ENCODE results near the gene HAS3. TPM values are rescaled to one million over a fixed set of nuclear protein-coding genes. Genes with fewer than 3 reads are reported as not detected.
A peak's percentile ranks its signal among the peaks of the same experiment; 100 is the strongest.
"Not testable (repeated sequence)": the region's sequence is repeated elsewhere in the genome, so short reads cannot be mapped to it uniquely, and the experiment has no call there.

The HAS3 gene, protein sequence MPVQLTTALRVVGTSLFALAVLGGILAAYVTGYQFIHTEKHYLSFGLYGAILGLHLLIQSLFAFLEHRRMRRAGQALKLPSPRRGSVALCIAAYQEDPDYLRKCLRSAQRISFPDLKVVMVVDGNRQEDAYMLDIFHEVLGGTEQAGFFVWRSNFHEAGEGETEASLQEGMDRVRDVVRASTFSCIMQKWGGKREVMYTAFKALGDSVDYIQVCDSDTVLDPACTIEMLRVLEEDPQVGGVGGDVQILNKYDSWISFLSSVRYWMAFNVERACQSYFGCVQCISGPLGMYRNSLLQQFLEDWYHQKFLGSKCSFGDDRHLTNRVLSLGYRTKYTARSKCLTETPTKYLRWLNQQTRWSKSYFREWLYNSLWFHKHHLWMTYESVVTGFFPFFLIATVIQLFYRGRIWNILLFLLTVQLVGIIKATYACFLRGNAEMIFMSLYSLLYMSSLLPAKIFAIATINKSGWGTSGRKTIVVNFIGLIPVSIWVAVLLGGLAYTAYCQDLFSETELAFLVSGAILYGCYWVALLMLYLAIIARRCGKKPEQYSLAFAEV
- under 1 TPM; 0.18 to 0.89 (median 0.39) TPM for total RNA-seq
- 0.50 TPM for polyA plus RNA-seq
- long read RNA-seq, donor 1, result 0 reads
- long read RNA-seq, donor 2, result 0 reads
- long read RNA-seq, donor 3, result 0 reads
- long read RNA-seq, donor 4, result 0 reads

GRCh38 chr16:69105501-69106361 lies at the start of gene HAS3:
Gene HAS3, plus strand, starts transcription at chr16:69105653. Its CDS starts 3,743 bp downstream, at chr16:69109396.
- ATAC-seq, result peak; percentile 79
- WGBS, result under 1% methylated on average over 80 of the region's 80 CpGs
- DNase-seq, result peak; percentile 53 to 79 (median 75)
- peak within 1 kb of the TSS; percentile 49 for H3K4me3 ChIP-seq (ENCODE audit: low read length)
- H3K9me3 ChIP-seq (ENCODE audit: control insufficient read depth, low read length), result no peaks in the 10 kb centered on the region
- H3K27ac ChIP-seq (ENCODE audit: low read length), result no peak within 1 kb of the TSS
- intact Hi-C loops (cut with DNase I), result no loop called here
- peaks cover 8% of the 10 kb centered on the region for H3K4me1 ChIP-seq (ENCODE audit: control insufficient read depth, insufficient read depth, low read length)
- no peaks in the 10 kb centered on the region for H3K27me3 ChIP-seq (ENCODE audit: control insufficient read depth, insufficient read depth)

DNA sequence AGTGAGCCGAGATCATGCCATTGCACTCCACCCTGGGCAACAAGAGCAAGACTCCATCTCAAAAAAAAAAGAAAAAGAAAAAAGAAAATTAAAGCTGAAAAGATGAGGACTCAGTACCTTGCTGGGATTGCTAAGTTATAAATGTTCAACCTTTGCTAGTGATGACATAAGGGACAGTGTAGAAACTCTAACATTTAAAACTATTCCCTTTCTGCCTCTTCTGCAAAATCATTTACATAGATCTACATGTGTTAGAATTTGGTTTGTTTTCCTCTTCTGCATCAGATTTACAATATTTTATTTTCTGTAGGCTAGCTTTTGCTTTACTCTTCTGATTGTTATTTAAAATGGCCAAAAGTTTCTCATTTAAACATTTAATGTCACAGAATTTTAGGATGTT lies 49.5 kb upstream of the HAS3 start:
- ATAC-seq (no peak), DNase-seq (no peak)
- Histone ChIP-seq H3K27ac (ENCODE audit: low read length) (no peak overlapping the region), H3K27me3 (ENCODE audit: control insufficient read depth, insufficient read depth) (no peaks in the 10 kb centered on the region), H3K4me1 (ENCODE audit: control insufficient read depth, insufficient read depth, low read length) (no peaks in the 10 kb centered on the region), H3K9me3 (ENCODE audit: control insufficient read depth, low read length) (no peaks in the 10 kb centered on the region), H3K4me3 (ENCODE audit: low read length) (no peak overlapping the region)
- intact Hi-C loops (cut with DNase I), result no loop called here
- WGBS, result 93% methylated on average over 1 of the region's 1 CpG

- Histone ChIP-seq H3K27ac (ENCODE audit: low read length) (no peak overlapping the region), H3K4me1 (ENCODE audit: control insufficient read depth, insufficient read depth, low read length) (no peaks in the 10 kb centered on the region), H3K9me3 (ENCODE audit: control insufficient read depth, low read length) (no peaks in the 10 kb centered on the region), H3K4me3 (ENCODE audit: low read length) (no peak overlapping the region), H3K27me3 (ENCODE audit: control insufficient read depth, insufficient read depth) (no peaks in the 10 kb centered on the region)
- 83% methylated on average over 3 of the region's 3 CpGs for WGBS
- DNase-seq (no peak), ATAC-seq (no peak)
- intact Hi-C loops (cut with DNase I), result no loop called here
These were observed 49.0 kb upstream of the HAS3 start for GRCh38 chr16:69056421-69056820.

DNA sequence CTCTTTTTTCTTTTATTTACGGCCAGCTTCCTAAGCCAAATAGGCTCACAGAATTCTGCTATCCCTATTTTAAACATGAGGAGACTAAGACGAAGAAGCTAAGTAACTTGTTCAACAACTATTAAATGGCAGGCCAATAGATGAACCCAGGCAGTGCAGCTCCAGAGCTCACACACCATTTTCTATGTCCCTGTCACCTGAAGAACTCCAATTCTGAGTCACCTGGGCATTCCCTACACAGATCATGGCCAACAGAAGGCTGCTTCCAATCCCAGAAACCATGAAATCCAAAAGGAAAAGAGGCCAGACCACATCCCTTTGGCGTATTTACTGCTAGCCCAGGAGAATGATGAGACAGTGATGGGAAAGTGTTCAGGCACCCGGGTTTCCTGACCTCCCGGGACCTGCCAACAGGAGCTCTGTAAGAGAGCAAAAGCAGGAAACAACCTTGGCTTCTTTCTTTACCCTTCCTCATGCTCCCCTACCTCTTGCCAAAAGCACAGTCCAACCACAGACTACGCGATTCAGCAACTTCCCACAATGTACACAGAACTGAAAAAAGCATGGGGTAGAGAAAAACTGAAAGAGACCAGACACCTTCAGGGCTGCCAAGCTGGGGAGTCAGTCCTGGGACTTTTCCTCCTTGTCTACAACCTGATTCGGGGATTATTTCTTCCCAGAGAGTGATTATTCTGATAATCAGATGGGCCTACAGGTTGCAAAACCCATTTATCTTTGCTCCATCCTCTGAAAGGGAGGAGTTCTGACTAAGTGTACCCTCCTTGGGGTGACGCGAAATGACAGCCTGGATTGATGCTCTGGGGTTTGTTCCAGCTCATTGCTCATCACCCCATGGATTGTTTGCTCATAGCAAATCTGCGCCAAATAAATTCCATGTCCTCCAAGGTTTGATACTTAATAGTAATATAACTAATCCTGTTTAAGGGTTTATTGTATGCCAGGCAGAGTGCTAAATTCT lies 47.8 kb upstream of the HAS3 start:
- Histone ChIP-seq H3K4me1 (ENCODE audit: control insufficient read depth, insufficient read depth, low read length) (no peaks in the 10 kb centered on the region), H3K27ac (ENCODE audit: low read length) (no peak overlapping the region), H3K4me3 (ENCODE audit: low read length) (no peak overlapping the region), H3K27me3 (ENCODE audit: control insufficient read depth, insufficient read depth) (no peaks in the 10 kb centered on the region), H3K9me3 (ENCODE audit: control insufficient read depth, low read length) (no peaks in the 10 kb centered on the region)
- 62% methylated on average over 11 of the region's 11 CpGs for whole genome bisulfite sequencing
- DNase-seq (no peak), ATAC-seq (peak in 1 of 2 donors; percentile 23)
- intact Hi-C loops (cut with DNase I), result no loop called here

GRCh38 chr16:69063491-69063890 lies 42.0 kb upstream of the HAS3 start:
- ATAC-seq; H3K4me1 ChIP-seq (ENCODE audit: control insufficient read depth, insufficient read depth, low read length); H3K9me3 ChIP-seq (ENCODE audit: control insufficient read depth, low read length); H3K4me3 ChIP-seq (ENCODE audit: low read length); H3K27me3 ChIP-seq (ENCODE audit: control insufficient read depth, insufficient read depth); H3K27ac ChIP-seq (ENCODE audit: low read length); intact Hi-C loops (cut with DNase I); DNase-seq: not testable (repeated sequence)
- WGBS, result 98% methylated on average over 8 of the region's 8 CpGs

- Histone ChIP-seq H3K27me3 (ENCODE audit: control insufficient read depth, insufficient read depth) (no peaks in the 10 kb centered on the region), H3K4me1 (ENCODE audit: control insufficient read depth, insufficient read depth, low read length) (peaks cover 2% of the 10 kb centered on the region), H3K4me3 (ENCODE audit: low read length) (no peak overlapping the region), H3K27ac (ENCODE audit: low read length) (no peak overlapping the region), H3K9me3 (ENCODE audit: control insufficient read depth, low read length) (no peaks in the 10 kb centered on the region)
- intact Hi-C loops (cut with DNase I), result no loop called here
- 98% methylated on average over 2 of the region's 2 CpGs for WGBS
- ATAC-seq (no peak), DNase-seq (no peak)
These were observed 41.2 kb upstream of the HAS3 start for GRCh38 chr16:69064124-69064763.

DNA sequence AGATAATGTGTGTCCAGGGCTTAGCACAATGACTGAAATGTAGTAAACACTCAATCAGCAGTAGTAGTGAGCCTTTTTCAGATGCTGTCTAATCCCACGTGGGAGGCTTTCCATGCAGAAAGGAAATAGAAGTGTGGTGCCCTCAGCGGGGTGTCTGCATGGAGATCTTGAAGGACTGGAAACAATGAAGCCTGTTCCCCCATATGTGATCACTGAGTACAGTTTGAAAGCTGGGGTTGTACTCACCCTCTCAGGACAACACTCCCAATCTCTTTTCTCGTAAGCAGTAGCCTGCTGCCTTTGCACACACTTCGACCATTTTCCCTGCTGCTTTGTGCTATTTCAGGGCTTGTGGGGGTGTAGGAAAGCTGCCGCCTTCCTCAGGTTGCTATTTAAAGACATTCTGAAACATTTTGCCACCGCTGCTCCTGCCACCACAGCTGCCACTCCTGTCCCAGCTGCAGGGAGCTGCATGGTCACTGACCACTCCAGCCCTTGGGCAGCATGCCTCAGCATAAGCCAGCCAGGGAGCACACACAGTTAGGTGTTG lies 40.6 kb upstream of the HAS3 start:
- no peak overlapping the region for H3K4me3 ChIP-seq (ENCODE audit: low read length)
- intact Hi-C loops (cut with DNase I), result no loop called here
- peak in 1 of 2 donors; percentile 63 for ATAC-seq
- DNase-seq, result no peak
- 41% methylated on average over 6 of the region's 6 CpGs for WGBS
- H3K27ac ChIP-seq (ENCODE audit: low read length), result no peak overlapping the region
- peaks cover 2% of the 10 kb centered on the region for H3K4me1 ChIP-seq (ENCODE audit: control insufficient read depth, insufficient read depth, low read length)
- no peaks in the 10 kb centered on the region for H3K9me3 ChIP-seq (ENCODE audit: control insufficient read depth, low read length)
- H3K27me3 ChIP-seq (ENCODE audit: control insufficient read depth, insufficient read depth), result no peaks in the 10 kb centered on the region

DNA sequence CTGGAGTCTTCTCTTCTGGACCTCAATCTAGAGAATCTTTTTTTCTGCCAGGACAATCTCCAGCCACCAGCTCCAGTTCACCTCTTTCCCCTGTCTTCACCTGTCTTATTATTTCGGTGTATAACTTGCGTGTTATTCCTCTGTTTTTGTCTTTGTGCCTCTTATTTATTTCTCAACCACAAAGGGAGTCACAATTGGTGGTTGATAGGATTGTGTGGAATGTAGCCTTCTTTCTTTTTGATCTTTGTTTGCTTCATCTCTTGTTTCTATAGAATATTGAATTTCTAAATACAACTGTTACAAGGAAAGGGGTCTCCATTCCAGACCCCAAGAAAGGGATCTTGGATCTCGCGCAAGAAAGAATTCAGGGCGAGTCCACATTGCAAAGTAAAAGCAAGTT lies 35.9 kb upstream of the HAS3 start:
- WGBS, result 98% methylated on average over 5 of the region's 5 CpGs
- H3K27ac ChIP-seq (ENCODE audit: low read length), result no peak overlapping the region
- H3K4me3 ChIP-seq (ENCODE audit: low read length), result no peak overlapping the region
- no peaks in the 10 kb centered on the region for H3K9me3 ChIP-seq (ENCODE audit: control insufficient read depth, low read length)
- DNase-seq (no peak), ATAC-seq (no peak)
- peaks cover 2% of the 10 kb centered on the region for H3K4me1 ChIP-seq (ENCODE audit: control insufficient read depth, insufficient read depth, low read length)
- intact Hi-C loops (cut with DNase I), result no loop called here
- no peaks in the 10 kb centered on the region for H3K27me3 ChIP-seq (ENCODE audit: control insufficient read depth, insufficient read depth)

DNA sequence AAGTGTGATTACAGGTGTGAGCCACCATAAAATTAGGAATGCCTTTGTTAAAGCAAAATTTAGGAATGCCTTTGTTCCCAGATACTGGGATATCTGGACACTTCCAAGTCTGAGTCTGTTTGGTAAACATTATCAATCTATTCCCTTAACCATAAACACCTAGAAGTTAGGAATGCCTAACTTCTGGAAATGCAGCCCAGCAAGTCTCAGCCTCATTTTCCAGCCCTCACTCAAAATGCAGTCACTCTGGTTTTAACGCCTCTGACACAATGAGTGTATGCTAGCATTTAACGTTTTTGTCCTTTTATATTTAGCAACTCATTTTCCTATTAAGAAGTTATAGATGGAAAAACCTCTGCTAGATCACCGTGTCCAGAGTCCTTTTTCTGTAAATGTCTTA lies 34.4 kb upstream of the HAS3 start:
- no peak for ATAC-seq
- no peak for DNase-seq
- 78% methylated on average over 3 of the region's 3 CpGs for WGBS
- H3K4me1 ChIP-seq (ENCODE audit: control insufficient read depth, insufficient read depth, low read length), result peaks cover 2% of the 10 kb centered on the region
- H3K9me3 ChIP-seq (ENCODE audit: control insufficient read depth, low read length), result no peaks in the 10 kb centered on the region
- H3K27me3 ChIP-seq (ENCODE audit: control insufficient read depth, insufficient read depth), result no peaks in the 10 kb centered on the region
- intact Hi-C loops (cut with DNase I), result no loop called here
- H3K4me3 ChIP-seq (ENCODE audit: low read length), result no peak overlapping the region
- no peak overlapping the region for H3K27ac ChIP-seq (ENCODE audit: low read length)

GRCh38 chr16:69072640-69072974 lies 32.8 kb upstream of the HAS3 start:
- intact Hi-C loops (cut with DNase I), result no loop called here
- Histone ChIP-seq H3K9me3 (ENCODE audit: control insufficient read depth, low read length) (no peaks in the 10 kb centered on the region), H3K4me3 (ENCODE audit: low read length) (no peak overlapping the region), H3K4me1 (ENCODE audit: control insufficient read depth, insufficient read depth, low read length) (peaks cover 2% of the 10 kb centered on the region), H3K27me3 (ENCODE audit: control insufficient read depth, insufficient read depth) (no peaks in the 10 kb centered on the region), H3K27ac (ENCODE audit: low read length) (no peak overlapping the region)
- ATAC-seq (no peak), DNase-seq (no peak)
- 39% methylated on average over 2 of the region's 2 CpGs for WGBS
